IPS-18c (cell line): Measurements from ENCODE around the gene MEF2C.

Source experiments
- H3K4me3 ChIP-seq: 2 replicates; pipeline ENCODE4 v1.7.0; 2013; ENCODE audit warnings: low read depth, mild to moderate bottlenecking, low read length, moderate library complexity; ENCODE audit not compliant: insufficient read depth
- H3K9me3 ChIP-seq: one replicate; pipeline ENCODE4 v1.6.1; 2013; ENCODE audit warnings: mild to moderate bottlenecking, low read length, moderate library complexity; ENCODE audit not compliant: control insufficient read depth, insufficient read depth

The MEF2C gene

GRCh38 chr5:88841212-88841611, 41.8 kb downstream of the MEF2C start:
- Histone ChIP-seq H3K4me3 (no peak overlapping the region), H3K9me3 (no peaks in the 10 kb centered on the region)

GRCh38 chr5:88840495-88840894, 42.5 kb downstream of the MEF2C start:
- Histone ChIP-seq H3K9me3 (no peaks in the 10 kb centered on the region), H3K4me3 (no peak overlapping the region)

GRCh38 chr5:88839238-88839637, 43.7 kb downstream of the MEF2C start:
- no peak overlapping the region for H3K4me3 ChIP-seq

GRCh38 chr5:88838500-88838899, 44.5 kb downstream of the MEF2C start:
- Histone ChIP-seq H3K4me3 (no peak overlapping the region), H3K9me3 (no peaks in the 10 kb centered on the region)

More at GRCh38 chr5:88839238-88839637, 43.7 kb downstream of the MEF2C start:
- H3K9me3 ChIP-seq: no peaks in the 10 kb centered on the region

GRCh38 chr5:88837817-88838216, 45.2 kb downstream of the MEF2C start:
- Histone ChIP-seq H3K9me3 (no peaks in the 10 kb centered on the region), H3K4me3 (no peak overlapping the region)

- no peak overlapping the region for H3K4me3 ChIP-seq
- no peaks in the 10 kb centered on the region for H3K9me3 ChIP-seq
Measured at GRCh38 chr5:88837222-88837621, 45.8 kb downstream of the MEF2C start.

- Histone ChIP-seq H3K4me3 (no peak overlapping the region), H3K9me3 (no peaks in the 10 kb centered on the region)
Measured at GRCh38 chr5:88836195-88836838, 46.7 kb downstream of the MEF2C start.

GRCh38 chr5:88834499-88834898, 48.5 kb downstream of the MEF2C start:
- Histone ChIP-seq H3K9me3 (no peaks in the 10 kb centered on the region), H3K4me3 (no peak overlapping the region)

GRCh38 chr5:88834131-88834462, 48.9 kb downstream of the MEF2C start:
- no peak overlapping the region for H3K4me3 ChIP-seq
- no peaks in the 10 kb centered on the region for H3K9me3 ChIP-seq

GRCh38 chr5:88833371-88834130, 49.4 kb downstream of the MEF2C start:
- no peak overlapping the region for H3K4me3 ChIP-seq
- no peaks in the 10 kb centered on the region for H3K9me3 ChIP-seq

- H3K9me3 ChIP-seq: no peaks in the 10 kb centered on the region
- H3K4me3 ChIP-seq: no peak overlapping the region
Measured at GRCh38 chr5:88831816-88832215, 51.2 kb downstream of the MEF2C start.

GRCh38 chr5:88830567-88830966, 52.4 kb downstream of the MEF2C start:
- Histone ChIP-seq H3K9me3 (no peaks in the 10 kb centered on the region), H3K4me3 (no peak overlapping the region)

- Histone ChIP-seq H3K4me3 (no peak overlapping the region), H3K9me3 (no peaks in the 10 kb centered on the region)
Measured at GRCh38 chr5:88829775-88830174, 53.2 kb downstream of the MEF2C start.

- Histone ChIP-seq H3K4me3 (no peak overlapping the region), H3K9me3 (no peaks in the 10 kb centered on the region)
Measured at GRCh38 chr5:88829054-88829453, 53.9 kb downstream of the MEF2C start.

GRCh38 chr5:88827997-88828396, 55.0 kb downstream of the MEF2C start:
- no peak overlapping the region for H3K4me3 ChIP-seq

GRCh38 chr5:88826646-88827585, 56.1 kb downstream of the MEF2C start:
- Histone ChIP-seq H3K4me3 (no peak overlapping the region), H3K9me3 (no peaks in the 10 kb centered on the region)

More at GRCh38 chr5:88827997-88828396, 55.0 kb downstream of the MEF2C start:
- H3K9me3 ChIP-seq: no peaks in the 10 kb centered on the region

- Histone ChIP-seq H3K9me3 (no peaks in the 10 kb centered on the region), H3K4me3 (no peak overlapping the region)
Measured at GRCh38 chr5:88825584-88826315, 57.2 kb downstream of the MEF2C start.
